Chondrocyte (in vitro differentiated cells): ENCODE data around the gene UBE2QL1. TPM values are rescaled to one million over a fixed set of nuclear protein-coding genes. Genes with fewer than 3 reads are reported as not detected.

ENCODE experiments used
- DNase-seq: peaks from one replicate; pipeline ENCODE4 v3.0.0; 2021; ENCODE audit warnings: mixed read lengths, low spot score
- H3K27ac Mint-ChIP-seq: one replicate; pipeline ENCODE4 v1.8.0; 2021; ENCODE audit warnings: mild to moderate bottlenecking, moderate library complexity, mixed read lengths; ENCODE audit not compliant: unreplicated experiment
- H3K27me3 Mint-ChIP-seq: 2 replicates; pipeline ENCODE4 v1.8.0; 2021; ENCODE audit warnings: low read depth, mixed read lengths
- H3K36me3 Mint-ChIP-seq: 2 replicates; pipeline ENCODE4 v1.8.0; 2021; ENCODE audit warnings: low read depth, mixed read lengths
- H3K4me1 Mint-ChIP-seq: 2 replicates; pipeline ENCODE4 v1.8.0; 2021; ENCODE audit warnings: low read depth, mild to moderate bottlenecking, mixed read lengths
- H3K4me3 Mint-ChIP-seq: one replicate; pipeline ENCODE4 v1.8.0; 2021; ENCODE audit warnings: mild to moderate bottlenecking, moderate library complexity, mixed read lengths; ENCODE audit not compliant: unreplicated experiment
- H3K9me3 Mint-ChIP-seq: 2 replicates; pipeline ENCODE4 v1.8.0; 2021; ENCODE audit warnings: low read depth, mixed read lengths
- CTCF ChIP-seq: fragments of 200-600 bp; sonication (generic); IDR thresholded peaks from 2 replicates; pipeline ENCODE4 v1.5.0; 2021; ENCODE audit warnings: antibody characterized with exemption, mild to moderate bottlenecking, moderate library complexity
- total RNA-seq: library from RNA; stranded (reverse); gene quantifications from 3 replicates; pipeline ENCODE4 v1.2.1, GENCODE V29; 2021

The UBE2QL1 gene
- total RNA-seq, 1 donor from 2014 or later: 0.17 TPM

DNA sequence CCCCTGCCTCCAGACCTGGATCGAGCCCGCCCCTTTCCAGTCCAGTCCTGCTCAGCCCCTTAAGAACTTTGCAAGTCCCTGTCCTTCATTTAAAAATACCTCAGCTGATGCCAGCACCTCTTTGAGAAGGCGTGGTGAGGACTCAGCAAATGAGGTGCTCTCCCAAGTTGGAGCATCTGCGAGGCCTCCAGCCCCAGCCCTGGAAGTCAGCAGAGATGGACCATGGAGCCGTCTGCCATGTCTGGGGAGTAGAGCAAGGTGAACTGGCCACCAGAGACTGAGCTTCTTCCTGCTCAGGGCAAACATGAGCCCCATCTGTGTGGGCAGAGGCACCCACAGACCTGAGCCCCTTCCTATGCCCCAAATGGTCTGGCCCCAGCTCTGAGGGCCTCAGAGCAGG lies 71.5 kb downstream of the UBE2QL1 start:
- Mint-ChIP-seq H3K27ac (no peak overlapping the region), H3K4me1 (no peaks in the 10 kb centered on the region), H3K9me3 (no peaks in the 10 kb centered on the region), H3K4me3 (no peak overlapping the region), H3K36me3 (no peaks in the 10 kb centered on the region), H3K27me3 (peaks cover 27% of the 10 kb centered on the region)
- no peak for DNase-seq
- TF ChIP-seq CTCF: no peak

- no peaks in the 10 kb centered on the region for H3K36me3 Mint-ChIP-seq
- no peak for TF ChIP-seq CTCF
- no peaks in the 10 kb centered on the region for H3K4me1 Mint-ChIP-seq
- H3K9me3 Mint-ChIP-seq: no peaks in the 10 kb centered on the region
- H3K4me3 Mint-ChIP-seq: no peak overlapping the region
- H3K27me3 Mint-ChIP-seq: peaks cover 25% of the 10 kb centered on the region
- no peak overlapping the region for H3K27ac Mint-ChIP-seq
- DNase-seq: no peak
These were observed 73.7 kb downstream of the UBE2QL1 start for GRCh38 chr5:6522331-6522730.

- peaks cover 24% of the 10 kb centered on the region for H3K27me3 Mint-ChIP-seq
- no peak overlapping the region for H3K4me3 Mint-ChIP-seq
- no peaks in the 10 kb centered on the region for H3K4me1 Mint-ChIP-seq
- TF ChIP-seq CTCF: no peak
- DNase-seq: no peak
- no peaks in the 10 kb centered on the region for H3K36me3 Mint-ChIP-seq
- no peak overlapping the region for H3K27ac Mint-ChIP-seq
- no peaks in the 10 kb centered on the region for H3K9me3 Mint-ChIP-seq
These were observed 74.3 kb downstream of the UBE2QL1 start for GRCh38 chr5:6522923-6523322.

- H3K4me1 Mint-ChIP-seq: no peaks in the 10 kb centered on the region
- peaks cover 28% of the 10 kb centered on the region for H3K27me3 Mint-ChIP-seq
- no peaks in the 10 kb centered on the region for H3K36me3 Mint-ChIP-seq
- no peak overlapping the region for H3K4me3 Mint-ChIP-seq
- no peak for TF ChIP-seq CTCF
- no peak for DNase-seq
- H3K27ac Mint-ChIP-seq: no peak overlapping the region
- H3K9me3 Mint-ChIP-seq: peaks cover 3% of the 10 kb centered on the region
These were observed 76.8 kb downstream of the UBE2QL1 start for GRCh38 chr5:6525422-6525821.

DNA sequence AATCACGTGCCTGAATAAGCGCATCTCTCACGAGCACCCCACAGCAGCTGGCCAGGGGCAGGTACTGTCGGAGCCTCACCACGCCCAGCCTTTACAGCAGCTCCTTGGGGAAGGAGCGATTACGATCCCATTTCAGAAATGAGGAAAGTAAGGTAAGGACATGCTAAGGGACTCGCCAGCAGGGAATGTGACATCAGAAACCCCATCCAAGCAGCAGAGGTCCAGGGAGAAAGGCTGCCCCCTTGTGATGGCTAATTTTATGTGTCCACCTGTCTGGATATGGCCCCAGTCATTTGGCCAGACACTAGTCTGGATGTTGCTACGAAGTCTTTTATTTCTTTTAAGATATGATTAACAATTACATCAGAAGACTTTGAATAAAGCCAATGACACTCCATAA lies 77.3 kb downstream of the UBE2QL1 start:
- peaks cover 3% of the 10 kb centered on the region for H3K9me3 Mint-ChIP-seq
- H3K27ac Mint-ChIP-seq: no peak overlapping the region
- H3K36me3 Mint-ChIP-seq: no peaks in the 10 kb centered on the region
- no peaks in the 10 kb centered on the region for H3K4me1 Mint-ChIP-seq
- H3K4me3 Mint-ChIP-seq: no peak overlapping the region
- DNase-seq: no peak
- TF ChIP-seq CTCF: peak; percentile 24
- H3K27me3 Mint-ChIP-seq: peaks cover 25% of the 10 kb centered on the region
